GM21723 (cell line): ENCODE measurements around the gene NR1I3.

ENCODE experiments used
- ATAC-seq: cut with Tn5 transposase; IDR thresholded peaks from one replicate; pipeline ENCODE4 v1.9.1; 2021; ENCODE audit warnings: mild to moderate bottlenecking, moderate library complexity; ENCODE audit not compliant: unreplicated experiment

Gene NR1I3

GRCh38 chr1:161219078-161219892 is 18.7 kb downstream of the NR1I3 start:
- no peak for ATAC-seq

- ATAC-seq, result no peak
Measured at GRCh38 chr1:161218301-161219077, 19.5 kb downstream of the NR1I3 start.

DNA sequence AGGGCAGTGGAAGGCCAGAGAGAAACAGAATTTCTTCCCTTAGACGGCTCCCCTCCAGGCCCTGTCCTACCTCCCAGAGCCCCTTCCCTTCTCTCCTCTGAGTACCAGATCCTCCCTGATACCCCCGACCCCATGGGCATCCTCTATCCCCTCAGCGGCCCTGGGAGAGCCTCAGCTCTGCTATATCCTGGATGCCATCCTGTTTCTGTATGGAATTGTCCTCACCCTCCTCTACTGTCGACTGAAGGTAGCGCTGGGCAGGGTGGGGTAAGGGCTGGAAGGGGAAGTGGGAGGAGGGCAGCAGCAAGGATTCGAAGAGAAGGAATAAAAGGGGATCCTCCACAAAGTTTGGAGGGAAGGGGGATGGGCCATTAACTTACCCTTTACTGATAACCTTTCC is 20.2 kb downstream of the NR1I3 start:
- ATAC-seq, result no peak

GRCh38 chr1:161216945-161217712 is 20.9 kb downstream of the NR1I3 start:
- peak; percentile 85 for ATAC-seq

DNA sequence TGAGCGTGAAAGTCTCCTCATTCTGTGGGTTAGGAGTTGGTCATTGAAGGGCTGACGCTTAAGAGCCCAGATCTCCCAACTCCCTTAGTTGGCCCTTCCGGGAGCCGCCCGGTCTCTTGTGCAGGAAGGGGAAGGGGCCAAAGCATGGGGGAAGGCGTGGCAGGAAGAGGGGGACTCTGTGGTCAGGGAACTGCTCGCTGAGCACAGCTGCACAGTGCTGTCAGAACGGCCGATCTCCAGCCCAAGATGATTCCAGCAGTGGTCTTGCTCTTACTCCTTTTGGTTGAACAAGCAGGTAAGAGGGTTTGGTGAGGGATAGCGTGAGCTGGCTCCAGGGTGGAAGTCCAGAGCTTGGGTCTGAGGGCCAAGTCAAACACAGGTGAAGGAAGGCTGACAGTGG is 22.9 kb downstream of the NR1I3 start, which contains the start of gene FCER1G:
FCER1G (plus strand) TSS at position 220 of the 400 bp plus-strand sequence; CDS start at position 247, 27 bp downstream.
- ATAC-seq, result no peak

DNA sequence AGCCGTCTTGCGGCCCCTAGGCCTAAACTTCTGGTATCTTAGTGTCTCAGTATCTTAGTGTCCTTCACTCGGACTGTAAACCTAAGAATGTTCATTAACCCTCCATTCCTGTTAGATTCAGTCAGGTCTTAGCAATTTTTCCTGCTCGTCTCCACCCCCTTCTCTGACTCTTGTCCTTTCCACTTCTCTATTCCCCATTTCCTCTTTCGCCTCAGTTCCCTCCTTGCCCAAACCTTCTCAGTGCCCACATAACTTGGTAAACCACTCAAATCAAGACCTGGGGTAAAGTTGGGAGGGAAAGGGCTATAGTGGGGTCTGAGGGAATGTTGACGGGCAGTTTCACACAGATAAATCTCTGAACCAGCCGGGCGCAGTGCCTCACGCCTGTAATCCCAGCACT is 23.6 kb downstream of the NR1I3 start:
- no peak for ATAC-seq

- peak; percentile 72 for ATAC-seq
Measured at GRCh38 chr1:161209790-161210409, 28.1 kb downstream of the NR1I3 start.

GRCh38 chr1:161207173-161207572 is 30.8 kb downstream of the NR1I3 start:
- ATAC-seq, result no peak

- no peak for ATAC-seq
Measured at GRCh38 chr1:161206411-161207140, 31.4 kb downstream of the NR1I3 start.

DNA sequence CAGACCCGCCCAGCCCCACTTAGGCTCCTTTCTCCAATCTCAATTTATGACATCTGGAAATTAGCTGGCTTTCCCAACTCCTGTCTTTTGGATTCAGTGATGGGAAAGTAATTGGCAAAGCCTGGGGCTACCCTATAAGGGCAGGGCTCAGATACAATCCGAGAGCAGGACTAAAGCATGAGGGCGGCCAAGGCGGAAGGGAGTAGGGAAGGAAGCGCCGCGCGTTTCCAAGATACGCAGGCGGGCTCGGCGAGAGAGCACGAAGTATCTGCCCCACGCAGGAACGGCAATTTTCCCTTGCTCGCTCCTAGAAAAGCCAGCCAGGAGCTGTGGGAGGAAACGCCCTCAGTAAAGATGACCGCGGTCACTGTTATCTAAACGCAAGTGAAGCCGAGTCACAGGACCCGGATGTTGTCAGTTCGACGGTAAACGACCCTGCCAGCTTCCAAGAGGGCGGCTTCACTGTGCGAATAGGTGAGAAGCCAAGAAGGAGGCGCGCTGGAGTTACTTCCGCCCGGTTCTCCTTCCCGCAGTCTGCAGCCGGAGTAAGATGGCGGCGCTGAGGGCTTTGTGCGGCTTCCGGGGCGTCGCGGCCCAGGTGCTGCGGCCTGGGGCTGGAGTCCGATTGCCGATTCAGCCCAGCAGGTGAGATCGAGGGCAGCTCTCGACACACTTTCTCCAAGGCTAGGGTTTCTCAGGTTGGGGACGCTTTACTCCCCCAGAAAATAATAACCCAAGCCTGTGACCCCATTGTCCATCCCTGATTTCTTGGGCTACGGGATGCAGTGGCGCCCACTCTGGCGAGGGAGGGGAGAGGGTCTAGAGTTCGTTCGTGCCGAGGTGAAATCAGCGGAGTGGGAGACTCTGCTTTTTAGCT is 35.9 kb downstream of the NR1I3 start, which contains the start of gene NDUFS2:
NDUFS2 (plus strand) TSS at position 532 of the 877 bp plus-strand sequence; CDS start at position 551, 19 bp downstream.
- ATAC-seq, result peak; percentile 95

DNA sequence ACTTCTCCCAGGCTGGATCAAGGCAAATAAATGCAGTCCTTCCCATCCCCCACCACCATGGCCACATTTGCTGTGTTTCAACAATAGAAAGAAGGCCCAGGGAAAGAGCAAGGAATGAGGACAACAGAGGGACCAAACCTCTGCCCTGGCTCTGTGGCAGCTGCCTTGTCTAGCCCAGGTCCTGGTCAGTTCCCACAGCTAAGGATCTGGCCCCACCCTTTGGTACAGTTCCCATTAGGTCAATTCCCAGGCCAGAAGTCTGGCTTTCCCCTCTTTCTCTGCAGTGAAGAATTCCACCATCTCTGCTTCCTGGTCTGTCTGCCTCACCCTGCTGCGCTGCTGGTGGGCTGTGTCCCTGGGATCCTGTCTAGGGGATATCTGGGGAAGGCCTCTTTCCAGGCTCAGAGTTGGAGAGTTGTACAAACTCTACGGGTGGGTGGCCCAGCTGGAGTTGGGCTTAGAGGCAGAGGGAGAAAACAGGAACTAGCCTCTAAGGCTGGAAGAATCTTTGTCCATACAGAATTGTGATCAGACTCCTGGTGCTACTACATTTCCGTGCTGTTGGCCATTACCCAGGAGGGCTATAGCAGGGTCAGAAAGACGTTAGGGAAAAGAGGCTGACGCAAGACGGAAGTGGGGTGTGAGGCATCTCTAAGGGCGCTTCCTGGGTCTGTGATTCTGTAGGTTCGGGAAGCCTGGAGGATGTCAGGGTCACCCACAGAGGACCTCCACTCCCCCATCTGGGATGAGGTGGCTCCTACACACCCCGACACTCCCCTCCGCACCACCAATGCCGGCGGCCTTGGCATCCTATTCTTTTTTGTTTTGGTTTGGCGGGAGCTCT is 36.8 kb downstream of the NR1I3 start:
- ATAC-seq, result no peak

- no peak for ATAC-seq
Measured at GRCh38 chr1:161200421-161200991, 37.5 kb downstream of the NR1I3 start.

GRCh38 chr1:161199506-161200139 is 38.4 kb downstream of the NR1I3 start:
- ATAC-seq, result no peak

- ATAC-seq, result no peak
Measured at GRCh38 chr1:161198897-161199431, 39.0 kb downstream of the NR1I3 start, which contains the start of gene ADAMTS4. Gene ADAMTS4 (minus strand): TSS chr1:161199054. CDS start chr1:161198627, 427 bp downstream.

GRCh38 chr1:161198194-161198896 is 39.7 kb downstream of the NR1I3 start:
- no peak for ATAC-seq

DNA sequence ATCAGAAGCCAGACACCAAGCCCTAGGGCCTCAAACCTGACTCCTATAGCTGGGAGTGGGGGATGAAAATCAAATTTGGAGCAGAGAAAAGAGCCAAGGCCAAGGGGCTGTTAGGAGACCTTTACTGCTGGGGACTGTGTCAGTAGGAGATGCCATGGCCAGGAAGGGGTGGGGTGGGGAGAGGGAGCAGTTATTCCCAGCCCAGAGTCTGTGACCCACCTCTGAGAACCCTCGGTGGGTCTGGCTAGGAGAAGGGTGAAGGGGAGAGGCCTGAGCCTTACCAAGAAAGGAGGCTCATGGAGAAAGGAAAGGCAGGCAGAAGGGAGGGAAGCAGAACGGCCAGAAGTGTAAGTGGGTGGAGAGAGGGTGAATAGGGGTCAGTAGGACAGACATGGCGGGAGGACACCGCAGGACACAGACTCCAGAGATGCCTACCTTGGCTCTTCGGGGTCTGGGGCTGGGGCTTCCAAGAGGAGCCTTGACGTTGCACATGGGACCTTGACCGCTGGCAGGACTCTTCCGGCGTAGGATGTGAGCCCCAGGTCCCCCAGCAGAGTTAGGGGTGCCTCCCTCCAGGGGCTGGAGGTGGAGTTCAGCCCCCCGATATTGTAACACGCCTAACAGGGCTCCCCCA is 40.3 kb downstream of the NR1I3 start:
- no peak for ATAC-seq
